WTC11 (cell line): ENCODE measurements around the gene NLGN1.

Experiments used
- ATF2 ChIP-seq: sonication (generic); formaldehyde crosslinking; IDR thresholded peaks from 2 replicates; pipeline ENCODE4 v1.8.1; 2022; ENCODE audit warnings: low read depth, missing genetic modification reagents, borderline replicate concordance
- CREB1 ChIP-seq: sonication (generic); formaldehyde crosslinking; IDR thresholded peaks from 2 replicates; pipeline ENCODE4 v1.8.0; 2023; ENCODE audit warnings: mild to moderate bottlenecking, missing genetic modification reagents
- CTCF ChIP-seq: fragments of 200-600 bp; IDR thresholded peaks from 2 replicates; pipeline ENCODE4 v1.8.0; 2022; ENCODE audit warnings: antibody characterized with exemption
- ELF4 ChIP-seq: sonication (generic); formaldehyde crosslinking; IDR thresholded peaks from 2 replicates; pipeline ENCODE4 v1.8.1; 2022; ENCODE audit warnings: low read depth, mild to moderate bottlenecking, moderate library complexity, missing genetic modification reagents
- ETV6 ChIP-seq: sonication (generic); formaldehyde crosslinking; IDR thresholded peaks from 2 replicates; pipeline ENCODE4 v1.8.1; 2022; ENCODE audit warnings: mild to moderate bottlenecking, missing genetic modification reagents
- IRF1 ChIP-seq: sonication (generic); formaldehyde crosslinking; IDR thresholded peaks from 2 replicates; pipeline ENCODE4 v1.8.0; 2023; ENCODE audit warnings: missing genetic modification reagents
- JUN ChIP-seq: sonication (generic); formaldehyde crosslinking; IDR thresholded peaks from 2 replicates; pipeline ENCODE4 v1.8.0; 2023; ENCODE audit warnings: mild to moderate bottlenecking, missing genetic modification reagents
- MLX ChIP-seq: sonication (generic); formaldehyde crosslinking; IDR thresholded peaks from 2 replicates; pipeline ENCODE4 v1.8.1; 2023; ENCODE audit warnings: mild to moderate bottlenecking, missing genetic modification reagents, moderate library complexity
- MYBL2 ChIP-seq: sonication (generic); formaldehyde crosslinking; IDR thresholded peaks from 2 replicates; pipeline ENCODE4 v1.8.1; 2023; ENCODE audit warnings: mild to moderate bottlenecking, moderate library complexity, missing genetic modification reagents
- SOX15 ChIP-seq: fragments of 250-450 bp; sonication (Bioruptor Pico); IDR thresholded peaks from 2 replicates; pipeline ENCODE4 v1.9.0; 2021; ENCODE audit warnings: mild to moderate bottlenecking
- USF2 ChIP-seq: sonication (generic); formaldehyde crosslinking; IDR thresholded peaks from 2 replicates; pipeline ENCODE4 v1.8.1; 2023; ENCODE audit warnings: mild to moderate bottlenecking, missing genetic modification reagents, moderate library complexity
- ZBTB43 ChIP-seq: sonication (generic); formaldehyde crosslinking; IDR thresholded peaks from 2 replicates; pipeline ENCODE4 v1.8.1; 2023; ENCODE audit warnings: mild to moderate bottlenecking, missing genetic modification reagents
- ZNF425 ChIP-seq: fragments of 250-450 bp; sonication (Bioruptor Pico); conservative IDR thresholded peaks from 2 replicates; pipeline ENCODE4 v1.9.0; 2021; ENCODE audit warnings: mild to moderate bottlenecking

- TF ChIP-seq CTCF (no peak), JUN (CRISPR knock-in tag) (no peak), USF2 (CRISPR knock-in tag) (no peak), ZNF425 (CRISPR knock-in tag) (no peak), MYBL2 (CRISPR knock-in tag) (no peak), ATF2 (CRISPR knock-in tag) (no peak), SOX15 (CRISPR knock-in tag) (no peak), CREB1 (CRISPR knock-in tag) (no peak), MLX (CRISPR knock-in tag) (no peak), ZBTB43 (no peak), ELF4 (no peak), IRF1 (CRISPR knock-in tag) (no peak), ETV6 (CRISPR knock-in tag) (no peak)
Measured at GRCh38 chr3:173750095-173750494, 352.6 kb downstream of the NLGN1 start.
